HG03571 (cell line): ENCODE data around the gene MTUS2.
"Not testable (repeated sequence)": the region's sequence is repeated elsewhere in the genome, so short reads cannot be mapped to it uniquely, and the experiment has no call there.

ENCODE experiments used
- ATAC-seq: cut with Tn5 transposase; IDR thresholded peaks from one replicate; pipeline ENCODE4 v1.9.1; 2021; ENCODE audit not compliant: unreplicated experiment

MTUS2 gene

GRCh38 chr13:29210676-29211075 is 390.5 kb downstream of the MTUS2 start:
- no peak for ATAC-seq

- ATAC-seq: not testable (repeated sequence)
These were observed 391.0 kb downstream of the MTUS2 start for GRCh38 chr13:29211162-29211561.

GRCh38 chr13:29222458-29222857 is 402.3 kb downstream of the MTUS2 start:
- ATAC-seq: no peak

DNA sequence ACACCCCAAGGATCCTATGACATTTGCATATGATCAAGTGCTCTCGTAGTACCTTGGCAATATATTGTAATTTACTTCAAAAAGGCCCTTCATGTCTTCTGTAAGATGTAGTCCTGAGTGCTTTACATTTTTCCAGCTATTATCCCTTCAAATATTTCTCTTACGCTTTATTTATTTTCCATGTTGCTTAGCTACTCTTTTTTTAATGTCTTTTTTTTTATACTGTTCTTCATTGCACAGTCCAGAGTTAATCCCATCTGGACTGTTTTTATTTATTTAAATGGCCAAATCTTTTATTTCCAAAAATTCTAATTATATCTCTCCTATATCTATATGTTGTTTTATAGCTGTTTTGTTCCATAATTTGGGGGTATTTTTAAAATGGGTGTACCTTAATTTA is 404.1 kb downstream of the MTUS2 start:
- ATAC-seq: no peak

DNA sequence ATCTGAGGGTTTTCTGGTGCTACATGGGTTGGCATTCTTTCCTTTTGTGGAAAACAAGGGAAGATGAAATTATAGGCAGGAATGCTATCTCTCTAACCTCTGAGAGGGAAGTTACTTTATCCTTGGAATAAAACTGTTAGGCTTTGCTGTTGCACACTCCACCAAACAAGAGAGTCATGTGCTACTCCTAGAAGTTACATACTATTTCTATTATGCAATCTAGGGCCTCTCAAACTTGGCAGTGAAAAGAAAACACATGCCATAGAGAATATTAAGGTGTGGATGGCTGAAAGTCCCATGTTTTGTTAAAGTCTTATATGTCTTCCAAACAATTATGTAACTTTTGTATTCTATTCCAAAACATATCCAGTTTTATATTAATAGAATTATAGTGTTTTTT is 407.4 kb downstream of the MTUS2 start:
- no peak for ATAC-seq

GRCh38 chr13:29230299-29230845 is 410.2 kb downstream of the MTUS2 start:
- no peak for ATAC-seq

GRCh38 chr13:29239653-29240525 is 419.8 kb downstream of the MTUS2 start:
- ATAC-seq: no peak

- ATAC-seq: no peak
These were observed 434.7 kb downstream of the MTUS2 start for GRCh38 chr13:29254626-29255370.

DNA sequence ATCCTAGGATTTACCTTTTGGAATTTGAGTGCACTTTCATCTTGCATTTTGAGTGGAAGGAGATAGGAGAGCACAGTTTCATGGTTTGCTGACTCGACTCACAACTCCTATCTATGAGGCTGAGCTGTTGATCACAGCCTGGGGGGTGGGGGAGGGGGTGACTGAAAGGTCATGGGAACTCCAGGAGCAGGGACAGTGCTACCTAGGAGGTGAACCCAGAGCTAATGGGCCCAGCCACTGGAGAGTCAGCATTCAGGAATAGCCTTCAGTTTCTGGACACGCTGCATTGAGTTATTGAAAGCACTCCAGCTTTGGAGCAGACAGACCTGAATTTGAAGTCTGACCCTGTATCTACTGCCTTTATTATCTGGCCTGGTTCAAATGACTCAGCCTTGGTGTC is 435.4 kb downstream of the MTUS2 start:
- ATAC-seq: no peak

- ATAC-seq: no peak
These were observed 440.5 kb downstream of the MTUS2 start for GRCh38 chr13:29260684-29261083.

GRCh38 chr13:29266261-29266660 is 446.1 kb downstream of the MTUS2 start:
- no peak for ATAC-seq

DNA sequence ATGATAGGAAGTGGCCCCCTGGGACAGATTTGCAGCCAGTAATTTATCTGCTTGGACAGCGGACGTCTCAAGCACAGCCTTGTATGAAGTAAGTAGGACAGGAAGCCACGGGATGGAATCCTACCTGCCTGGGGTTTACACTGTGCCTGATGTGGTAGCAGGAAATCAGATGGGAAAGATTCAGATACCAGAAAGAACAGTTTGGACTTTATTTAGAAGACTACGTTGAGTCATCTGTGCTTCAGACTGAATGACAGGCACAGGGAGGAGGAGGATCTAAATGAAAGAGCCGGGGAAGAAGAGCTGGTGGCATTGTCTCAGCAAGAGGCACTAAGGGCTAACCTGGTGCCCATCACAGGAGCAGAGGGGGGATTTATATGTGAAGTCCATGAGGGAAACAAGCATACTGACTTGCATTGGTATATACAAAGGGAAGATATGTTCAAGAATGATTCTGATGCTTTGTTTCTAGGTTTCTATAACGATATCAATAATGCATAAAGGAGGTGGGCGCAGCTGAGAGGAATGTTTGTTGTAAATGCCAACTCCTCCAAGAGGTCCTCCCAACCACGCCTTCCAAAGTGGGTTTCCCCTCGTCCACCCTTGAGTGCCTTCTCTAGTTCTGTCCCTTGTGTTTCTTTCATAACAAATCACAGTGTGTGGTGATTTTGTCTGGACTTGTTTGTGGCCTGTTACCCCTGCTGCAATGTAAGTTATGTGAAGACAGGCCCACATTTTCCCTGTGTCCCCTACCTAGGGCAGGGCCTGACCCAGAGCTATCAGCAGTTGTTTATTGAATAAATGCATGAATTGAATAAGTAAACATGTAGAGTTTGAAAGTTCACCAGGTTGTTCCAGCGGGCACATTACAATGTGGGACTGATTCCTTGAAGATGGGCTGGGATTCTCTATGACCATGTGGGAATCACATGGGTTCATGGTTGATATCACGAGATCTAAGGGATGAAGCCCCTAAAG is 446.9 kb downstream of the MTUS2 start:
- ATAC-seq: no peak

DNA sequence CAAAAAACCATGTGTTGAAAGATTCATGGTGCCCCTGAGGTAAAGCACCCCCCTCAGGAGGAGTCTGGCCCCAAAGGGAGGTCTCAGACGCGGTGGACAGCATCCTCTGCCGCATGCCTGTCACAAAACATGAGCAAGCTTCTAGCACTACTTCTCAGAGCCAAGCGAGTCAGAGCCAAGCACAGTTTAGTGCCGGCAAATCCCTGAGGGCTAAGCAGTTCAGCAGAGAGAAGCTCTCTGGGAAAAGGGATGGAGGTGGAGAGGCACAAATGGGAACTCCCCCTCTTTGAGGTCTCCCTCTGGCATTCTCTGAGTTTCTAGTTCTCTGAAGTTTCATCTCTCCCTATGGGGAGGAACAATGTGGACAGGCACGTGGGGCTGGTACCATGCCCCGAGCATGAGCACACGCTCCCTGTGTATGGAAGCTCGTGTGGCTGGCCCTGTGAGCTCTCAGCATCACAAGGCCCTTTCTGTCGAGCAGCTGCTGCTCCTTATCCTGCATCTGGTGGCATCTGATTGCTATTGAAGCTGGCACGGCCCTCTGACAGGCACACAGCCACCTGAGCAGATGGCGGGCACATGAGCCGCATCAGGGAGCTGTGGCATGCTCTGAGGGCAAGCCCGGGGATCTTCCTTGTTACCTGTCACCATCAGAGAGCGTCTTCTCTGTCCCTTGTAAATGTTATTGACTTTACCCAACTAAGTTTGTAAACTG is 450.3 kb downstream of the MTUS2 start:
- no peak for ATAC-seq

DNA sequence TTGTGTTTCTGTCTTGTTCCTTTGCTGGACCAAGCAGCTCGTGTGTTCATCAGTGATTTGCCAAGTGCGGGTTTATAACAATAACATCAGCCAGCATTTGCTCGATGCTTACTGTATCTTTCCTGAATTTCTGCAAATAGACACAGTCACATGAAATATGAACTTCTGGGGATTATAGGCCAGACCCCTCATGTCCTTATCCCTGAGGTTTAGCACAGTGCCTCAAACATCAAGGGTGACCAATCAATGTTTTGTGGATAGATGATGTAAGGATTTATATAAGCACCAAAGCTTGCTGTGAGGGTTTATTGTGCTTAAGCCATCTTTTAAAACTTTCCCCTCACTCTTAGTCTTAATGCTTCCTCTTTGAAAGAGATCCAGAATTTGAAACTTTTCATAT is 451.5 kb downstream of the MTUS2 start:
- ATAC-seq: no peak

GRCh38 chr13:29279356-29280254 is 459.5 kb downstream of the MTUS2 start:
- ATAC-seq: no peak

DNA sequence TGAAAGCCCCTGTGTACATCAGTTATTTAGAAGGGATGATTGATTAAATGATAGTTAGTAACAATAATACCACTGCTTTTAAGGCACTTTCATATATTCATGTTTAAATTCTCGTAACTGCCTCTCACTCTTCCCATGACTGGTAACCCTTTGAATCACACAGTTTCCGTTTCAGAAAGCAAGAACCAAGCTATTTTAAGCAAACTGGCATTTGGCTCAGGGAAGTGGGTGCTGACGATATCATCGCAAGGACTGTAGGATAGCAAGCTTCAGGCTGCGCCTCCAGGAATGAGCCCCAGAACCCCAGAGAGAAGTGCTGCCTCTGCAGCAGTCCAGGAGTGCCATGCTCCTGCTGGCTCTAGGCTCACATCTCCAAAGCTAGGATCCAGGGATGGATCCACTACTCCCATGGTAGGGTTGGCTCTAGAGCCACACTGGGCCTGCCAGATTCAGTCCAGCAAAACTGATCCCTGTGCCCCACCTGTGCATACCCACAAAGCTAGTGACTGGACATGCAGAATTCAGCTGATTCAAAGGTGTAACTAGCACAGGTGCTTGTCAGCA is 461.9 kb downstream of the MTUS2 start:
- no peak for ATAC-seq

DNA sequence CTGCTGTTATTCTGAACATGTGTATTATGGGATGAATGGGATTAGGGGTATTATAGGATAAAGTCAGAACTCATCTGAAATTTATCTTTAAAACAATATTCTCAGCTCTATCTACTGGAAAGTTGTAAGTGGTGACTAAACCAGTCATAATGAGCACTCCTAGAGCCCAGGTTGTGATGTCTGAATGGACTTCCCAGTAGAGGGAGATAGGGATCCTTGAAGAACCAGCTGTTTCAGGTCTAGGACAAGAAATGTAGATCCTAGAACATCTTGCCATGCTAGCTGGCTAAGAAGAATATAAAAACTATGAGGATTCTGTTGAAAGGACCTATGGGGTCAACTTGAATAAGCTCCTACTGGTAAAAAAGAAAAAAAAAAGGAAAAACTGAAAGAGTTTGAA is 464.6 kb downstream of the MTUS2 start:
- ATAC-seq: no peak

GRCh38 chr13:29287237-29287636 is 467.1 kb downstream of the MTUS2 start:
- no peak for ATAC-seq

GRCh38 chr13:29292045-29292444 is 471.9 kb downstream of the MTUS2 start:
- ATAC-seq: no peak
